Measurements from ENCODE around the gene RHBDF2.

Gene RHBDF2

DNA sequence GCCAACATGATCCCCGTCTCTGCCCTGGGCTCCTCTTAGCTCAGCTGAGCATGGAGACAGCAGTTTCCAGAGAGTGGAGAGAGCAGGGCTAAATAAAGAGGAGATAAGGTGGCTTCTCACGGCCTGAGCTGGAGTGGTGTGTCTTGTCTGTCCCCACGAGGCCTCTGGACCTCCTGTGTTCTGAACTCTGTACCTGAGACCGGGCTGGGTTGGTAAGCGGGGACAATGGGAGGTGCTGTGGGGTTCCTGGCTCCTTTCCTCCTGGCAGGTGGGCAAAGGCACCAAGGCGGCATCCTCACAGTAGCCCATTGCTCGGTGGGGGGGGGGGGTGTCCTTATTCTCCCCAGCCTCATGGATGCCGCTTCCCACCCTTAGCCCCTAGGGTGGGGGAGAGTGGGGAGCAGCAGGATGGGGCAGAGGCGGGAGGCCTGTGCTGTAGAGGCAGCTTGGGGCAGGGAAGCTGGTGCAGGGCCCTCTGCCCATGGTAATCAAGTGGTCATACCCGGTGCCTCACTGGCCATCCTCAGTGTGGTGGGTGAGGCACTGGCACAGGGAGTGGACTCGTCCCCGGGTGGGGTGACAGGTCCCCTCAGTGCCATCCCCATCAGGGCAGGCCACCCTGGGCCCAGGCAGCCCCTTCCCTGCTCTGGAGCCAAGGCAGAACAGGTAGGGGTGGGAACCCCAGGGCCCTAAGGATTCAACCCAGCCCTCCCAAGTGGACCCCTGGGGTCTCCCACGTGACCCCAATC lies 31.1 kb downstream of the RHBDF2 start:
- TF ChIP-seq, protein P1, sequence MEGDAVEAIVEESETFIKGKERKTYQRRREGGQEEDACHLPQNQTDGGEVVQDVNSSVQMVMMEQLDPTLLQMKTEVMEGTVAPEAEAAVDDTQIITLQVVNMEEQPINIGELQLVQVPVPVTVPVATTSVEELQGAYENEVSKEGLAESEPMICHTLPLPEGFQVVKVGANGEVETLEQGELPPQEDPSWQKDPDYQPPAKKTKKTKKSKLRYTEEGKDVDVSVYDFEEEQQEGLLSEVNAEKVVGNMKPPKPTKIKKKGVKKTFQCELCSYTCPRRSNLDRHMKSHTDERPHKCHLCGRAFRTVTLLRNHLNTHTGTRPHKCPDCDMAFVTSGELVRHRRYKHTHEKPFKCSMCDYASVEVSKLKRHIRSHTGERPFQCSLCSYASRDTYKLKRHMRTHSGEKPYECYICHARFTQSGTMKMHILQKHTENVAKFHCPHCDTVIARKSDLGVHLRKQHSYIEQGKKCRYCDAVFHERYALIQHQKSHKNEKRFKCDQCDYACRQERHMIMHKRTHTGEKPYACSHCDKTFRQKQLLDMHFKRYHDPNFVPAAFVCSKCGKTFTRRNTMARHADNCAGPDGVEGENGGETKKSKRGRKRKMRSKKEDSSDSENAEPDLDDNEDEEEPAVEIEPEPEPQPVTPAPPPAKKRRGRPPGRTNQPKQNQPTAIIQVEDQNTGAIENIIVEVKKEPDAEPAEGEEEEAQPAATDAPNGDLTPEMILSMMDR (IDR thresholded peaks at IDR 0.05; ENCODE audit: low read depth, low read length, missing control alignments) = no peak
- no peak for DNase-seq (ENCODE audit: low read depth)
- H3K4me3 ChIP-seq (ENCODE audit: low read depth, low read length) = no peak overlapping the region

DNA sequence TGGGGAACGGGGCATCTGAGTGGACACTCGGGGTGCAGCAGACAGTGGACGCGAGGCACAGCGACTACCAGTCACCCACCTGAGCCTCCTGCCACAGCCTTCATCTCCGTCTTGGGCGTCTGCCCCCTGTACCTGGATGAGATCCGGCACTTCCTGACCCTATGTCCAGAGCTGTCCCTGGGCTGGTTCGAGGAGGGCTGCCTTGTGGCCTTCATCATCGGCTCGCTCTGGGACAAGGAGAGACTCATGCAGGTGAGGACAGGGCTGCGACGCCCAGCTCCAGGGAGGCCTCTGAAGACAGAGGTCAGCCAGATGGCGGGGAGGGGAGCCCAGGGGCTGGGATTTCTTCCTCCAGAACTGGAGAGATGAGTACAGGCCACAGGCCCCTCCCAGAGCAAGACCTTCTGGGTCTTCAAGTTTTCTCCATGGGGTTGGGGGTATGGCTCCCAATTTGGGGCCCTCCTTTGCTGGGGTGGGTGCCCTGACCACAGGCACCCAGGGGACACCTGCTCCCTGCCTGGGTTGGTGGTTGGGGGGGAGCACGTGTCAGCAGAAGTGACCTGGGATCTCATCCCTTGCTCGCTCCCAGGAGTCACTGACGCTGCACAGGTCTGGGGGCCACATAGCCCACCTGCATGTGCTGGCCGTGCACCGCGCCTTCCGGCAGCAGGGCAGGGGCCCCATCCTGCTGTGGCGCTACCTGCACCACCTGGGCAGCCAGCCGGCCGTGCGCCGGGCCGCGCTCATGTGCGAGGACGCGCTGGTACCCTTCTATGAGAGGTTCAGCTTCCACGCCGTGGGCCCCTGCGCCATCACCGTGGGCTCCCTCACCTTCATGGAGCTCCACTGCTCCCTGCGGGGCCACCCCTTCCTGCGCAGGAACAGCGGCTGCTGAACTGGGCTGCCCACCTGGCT lies 31.9 kb downstream of the RHBDF2 start:
- TF ChIP-seq, protein P1 (IDR thresholded peaks at IDR 0.05; ENCODE audit: low read depth, low read length, missing control alignments) = no peak
- DNase-seq (ENCODE audit: low read depth) = no peak
- no peak overlapping the region for H3K4me3 ChIP-seq (ENCODE audit: low read depth, low read length)

DNA sequence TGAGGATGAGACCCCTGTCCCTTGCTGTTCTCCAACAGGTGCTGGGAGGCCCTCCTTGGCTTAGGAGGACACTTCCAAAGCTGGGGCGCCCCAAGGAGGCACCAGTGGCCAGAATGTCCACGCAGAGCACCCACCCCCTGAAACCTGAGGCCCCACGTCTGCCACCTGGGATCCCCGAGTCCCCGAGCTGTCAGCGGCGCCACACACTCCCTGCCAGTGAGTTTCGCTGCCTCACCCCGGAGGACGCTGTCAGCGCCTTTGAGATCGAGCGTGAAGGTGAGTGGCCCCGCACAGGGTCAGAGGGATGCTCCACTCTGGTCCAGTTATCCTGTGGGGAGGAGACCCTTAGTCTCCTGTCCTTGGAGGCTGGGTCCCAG lies 32.6 kb downstream of the RHBDF2 start:
- DNase-seq (ENCODE audit: low read depth) = no peak
- TF ChIP-seq, protein P1 (IDR thresholded peaks at IDR 0.05; ENCODE audit: low read depth, low read length, missing control alignments) = no peak
- no peak overlapping the region for H3K4me3 ChIP-seq (ENCODE audit: low read depth, low read length)

DNA sequence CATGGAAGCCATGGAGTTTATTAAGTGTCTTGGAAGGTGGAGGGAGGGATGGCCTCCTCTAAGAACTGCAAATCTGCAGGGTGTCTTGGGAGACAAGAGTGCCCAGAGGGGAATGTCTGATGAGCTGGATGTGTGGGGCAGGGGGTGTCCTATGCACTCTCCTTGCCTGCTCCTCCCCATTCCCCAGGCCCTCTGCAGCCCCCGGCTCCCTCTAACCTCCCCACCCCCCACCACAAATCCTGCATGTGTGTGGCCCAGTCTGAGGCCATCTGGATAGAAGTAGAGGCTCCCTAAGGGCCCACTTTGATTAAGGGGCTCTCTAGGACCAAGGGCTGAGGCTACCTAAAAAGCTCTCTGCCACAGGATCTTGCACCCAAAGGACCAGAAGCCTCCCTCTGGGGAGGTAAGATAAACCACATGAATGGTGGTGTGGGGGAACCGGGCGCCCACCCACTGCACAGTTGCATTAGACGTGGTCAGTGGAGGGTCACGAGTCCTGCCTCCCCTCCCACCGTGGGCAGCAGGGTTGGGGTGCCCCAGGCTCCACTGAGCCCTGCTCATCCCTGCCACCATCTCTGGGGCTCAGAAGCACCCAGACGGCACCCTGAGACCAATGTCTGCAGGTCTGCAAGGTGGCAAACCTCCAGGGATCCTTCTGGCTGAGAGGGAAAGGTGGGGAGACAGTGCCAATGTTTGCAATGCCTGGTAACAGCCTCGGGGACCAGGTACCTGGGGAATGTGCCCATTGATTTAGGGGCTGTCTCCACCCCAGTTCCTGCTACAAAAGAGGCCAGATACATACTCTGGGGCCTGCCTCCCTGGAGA lies 33.2 kb downstream of the RHBDF2 start:
- TF ChIP-seq, protein P1 (IDR thresholded peaks at IDR 0.05; ENCODE audit: low read depth, low read length, missing control alignments) = no peak
- no peak overlapping the region for H3K4me3 ChIP-seq (ENCODE audit: low read depth, low read length)
- DNase-seq (ENCODE audit: low read depth) = no peak

DNA sequence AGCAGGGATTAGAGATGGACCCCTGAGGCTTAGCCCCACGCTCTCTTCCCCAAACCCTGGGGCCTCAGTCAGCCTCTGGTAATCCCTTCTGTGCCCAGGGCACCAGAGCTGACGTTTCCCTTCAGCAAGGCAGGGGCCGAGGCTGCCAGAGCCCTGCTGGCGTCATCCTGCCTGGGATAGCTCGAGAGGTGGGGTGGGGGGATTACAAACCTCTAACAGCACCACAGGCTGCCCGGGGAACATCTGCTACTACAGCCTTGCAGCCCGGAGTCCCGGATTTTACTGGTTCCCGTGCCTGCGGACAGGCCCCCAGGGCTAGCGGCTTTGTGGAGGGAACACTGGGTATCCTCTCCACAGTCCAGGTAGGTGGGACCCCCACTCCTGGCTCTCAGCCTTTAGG lies 33.9 kb downstream of the RHBDF2 start, which contains the start of gene AANAT:
AANAT (plus strand) TSS at position 238 of the 400 bp plus-strand sequence. CDS start 1,144 bp downstream, outside the sequence.
- TF ChIP-seq, protein P1 (IDR thresholded peaks at IDR 0.05; ENCODE audit: low read depth, low read length, missing control alignments) = no peak
- H3K4me3 ChIP-seq (ENCODE audit: low read depth, low read length) = no peak within 1 kb of the TSS
- no peak for DNase-seq (ENCODE audit: low read depth)

DNA sequence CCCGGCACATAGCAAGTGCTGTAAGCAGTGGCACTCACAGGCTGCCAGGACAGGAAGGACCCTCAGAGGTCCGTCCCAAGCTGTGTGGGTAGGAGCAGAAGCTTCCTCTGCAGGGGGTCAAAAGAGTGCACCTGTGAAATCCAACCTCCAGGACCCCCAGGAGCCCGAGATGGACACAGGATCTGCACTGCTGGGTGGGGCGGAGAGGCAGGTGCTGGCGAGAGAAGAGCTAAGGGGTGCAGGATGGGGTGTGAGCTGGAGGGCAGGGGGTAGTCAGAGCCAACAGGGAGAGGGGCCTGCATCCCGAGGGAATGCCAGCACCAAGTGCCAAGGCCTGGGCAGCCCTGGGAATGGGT lies 34.5 kb downstream of the RHBDF2 start:
- DNase-seq (ENCODE audit: low read depth) = no peak
- no peak overlapping the region for H3K4me3 ChIP-seq (ENCODE audit: low read depth, low read length)
- TF ChIP-seq, protein P1 (IDR thresholded peaks at IDR 0.05; ENCODE audit: low read depth, low read length, missing control alignments) = no peak
